Left renal pelvis (tissue), 4 donors: ENCODE data around the gene CRYBA2. TPM values are rescaled to one million over a fixed set of nuclear protein-coding genes. Genes with fewer than 3 reads are reported as not detected.
A peak's percentile ranks its signal among the peaks of the same experiment; 100 is the strongest.

Experiments
- DNase-seq, 4 donors: peaks; one replicate each; pipeline ENCODE4 v3.0.0-alpha.2; 2013; ENCODE audit warnings: low read depth in 4 of 4, low spot score in 3 of 4
- polyA plus RNA-seq, 4 donors: library from polyadenylated mRNA; unstranded; fragments of 120-200 nt; gene quantifications; one replicate each; pipeline ENCODE4 v1.2.1, GENCODE V29; 2013; ENCODE audit not compliant: insufficient read length in 4 of 4

Gene CRYBA2
- polyA plus RNA-seq, 4 donors, result not detected

DNA sequence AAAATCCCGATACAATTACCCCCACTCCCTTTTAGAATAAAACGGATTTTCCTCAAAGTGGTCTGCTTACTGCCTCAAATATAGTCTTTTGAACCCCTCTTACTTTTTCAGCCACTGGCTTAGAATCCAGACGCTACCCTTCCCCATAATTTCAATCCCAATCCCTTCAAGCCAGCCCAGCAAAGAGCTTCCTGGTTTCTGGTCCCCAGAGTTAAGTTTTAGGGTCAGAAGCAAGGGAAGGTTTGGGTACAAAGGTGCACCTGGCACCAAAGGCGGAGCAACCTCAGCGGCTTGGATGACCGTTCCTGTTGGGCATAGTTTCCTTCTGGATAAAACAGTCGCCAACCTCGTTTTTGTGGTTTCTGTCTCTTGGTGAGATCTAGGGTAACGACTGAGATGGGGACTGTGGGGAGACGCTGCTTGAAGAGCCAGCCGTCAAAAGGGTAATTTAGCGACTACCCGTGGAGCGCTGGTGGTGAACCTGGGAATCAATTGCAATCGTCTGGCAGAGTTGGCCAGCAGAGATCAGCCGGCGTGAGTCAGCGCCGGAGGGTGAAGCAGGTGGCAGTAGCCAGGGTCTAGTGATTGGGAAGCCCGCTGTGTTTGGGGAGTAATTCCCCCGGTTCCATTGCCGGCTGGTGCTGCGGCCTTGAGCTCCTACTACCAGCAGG, 9.8 kb downstream of the CRYBA2 start:
- DNase-seq, result no peak

DNA sequence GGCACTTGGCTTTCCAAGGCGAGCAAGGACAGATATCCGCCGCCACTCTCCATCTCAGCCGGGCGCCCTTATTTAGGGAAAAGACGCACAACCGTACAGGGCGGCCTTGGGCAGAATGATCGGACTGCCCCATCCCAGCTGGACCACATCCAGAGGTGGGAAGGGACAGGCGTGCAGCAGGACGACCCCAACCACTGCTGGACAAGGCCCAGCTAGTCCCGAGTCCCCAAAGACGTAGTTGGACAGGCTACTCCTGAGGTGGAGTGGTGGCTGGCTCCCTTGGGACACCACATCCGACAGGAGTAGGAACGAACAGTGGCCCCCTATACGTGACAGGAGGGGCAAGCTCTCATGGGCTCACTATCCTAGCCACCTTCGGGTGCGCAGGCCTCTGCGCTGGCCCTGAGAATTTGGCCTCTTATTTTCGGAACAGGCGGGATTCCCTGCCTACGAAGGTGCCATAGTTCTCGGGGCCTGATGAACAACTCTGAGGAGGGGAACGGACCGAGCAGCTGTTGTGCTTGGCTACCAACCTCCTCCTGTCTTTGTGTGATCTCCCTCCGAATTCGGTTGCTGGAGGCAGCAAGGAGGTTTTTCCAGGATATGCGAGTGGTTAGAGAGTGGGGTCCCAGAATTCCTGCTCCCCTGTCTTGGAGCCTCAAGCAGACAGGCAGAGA, 10.5 kb downstream of the CRYBA2 start:
- DNase-seq, result no peak

DNA sequence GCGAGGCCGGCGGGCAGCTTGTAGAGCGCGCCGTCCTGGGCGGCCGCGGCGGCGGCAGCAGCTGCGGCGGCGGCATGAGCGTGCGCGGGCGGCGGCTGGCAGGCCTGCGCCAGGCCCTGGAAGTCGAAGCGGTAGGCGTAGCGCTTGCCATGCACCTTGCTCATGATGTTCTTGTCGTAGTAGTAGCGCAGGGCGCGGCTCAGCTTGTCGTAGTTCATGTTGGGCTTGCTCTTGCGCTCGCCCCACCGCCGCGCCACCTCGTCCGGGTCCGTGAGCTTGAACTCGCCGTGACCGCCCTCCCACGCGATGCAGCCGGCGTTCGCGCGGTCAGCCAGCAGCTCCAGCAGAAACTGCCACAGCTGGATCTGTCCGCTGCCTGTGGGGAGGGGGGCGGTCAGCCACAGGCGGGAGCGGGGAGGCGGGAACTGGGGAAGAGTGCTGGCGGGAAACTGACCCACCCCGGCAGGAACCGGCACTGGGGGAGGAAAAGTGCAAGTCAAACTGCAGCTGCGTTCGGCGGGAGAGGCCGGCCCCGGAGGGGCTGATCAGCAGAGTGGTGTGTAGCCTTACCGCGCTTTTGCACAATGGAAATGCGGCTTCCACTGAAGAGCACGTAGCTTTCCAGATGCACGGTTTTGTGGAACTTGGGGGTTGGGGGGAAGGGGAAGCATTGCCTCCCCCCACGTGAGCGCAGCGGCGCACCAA, 11.2 kb downstream of the CRYBA2 start:
- no peak for DNase-seq

DNA sequence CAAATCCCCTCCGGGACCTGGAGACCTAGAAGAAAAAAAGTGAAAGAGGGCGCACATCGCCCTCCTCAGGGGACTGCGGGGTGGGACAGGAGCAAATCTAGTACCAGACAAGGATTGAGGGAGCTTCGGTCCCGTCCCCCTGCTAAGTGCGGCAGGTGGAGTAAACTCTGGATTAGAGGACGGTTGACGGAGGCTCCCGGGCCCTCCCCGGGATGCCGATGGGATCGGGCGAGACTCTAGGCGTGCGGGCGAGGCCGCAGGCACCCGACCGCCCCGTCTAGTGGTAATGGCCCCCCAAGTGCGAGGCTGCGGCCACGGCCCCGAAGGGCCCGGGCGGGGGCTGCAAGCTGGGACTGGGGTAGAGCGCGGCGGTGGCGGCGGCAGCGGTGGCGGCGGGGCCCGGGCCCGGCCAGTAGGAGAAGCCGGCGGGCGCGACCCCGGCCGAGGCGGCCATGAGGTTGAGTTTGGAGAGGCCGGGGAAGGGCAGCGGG, 11.8 kb downstream of the CRYBA2 start:
- DNase-seq, result no peak

DNA sequence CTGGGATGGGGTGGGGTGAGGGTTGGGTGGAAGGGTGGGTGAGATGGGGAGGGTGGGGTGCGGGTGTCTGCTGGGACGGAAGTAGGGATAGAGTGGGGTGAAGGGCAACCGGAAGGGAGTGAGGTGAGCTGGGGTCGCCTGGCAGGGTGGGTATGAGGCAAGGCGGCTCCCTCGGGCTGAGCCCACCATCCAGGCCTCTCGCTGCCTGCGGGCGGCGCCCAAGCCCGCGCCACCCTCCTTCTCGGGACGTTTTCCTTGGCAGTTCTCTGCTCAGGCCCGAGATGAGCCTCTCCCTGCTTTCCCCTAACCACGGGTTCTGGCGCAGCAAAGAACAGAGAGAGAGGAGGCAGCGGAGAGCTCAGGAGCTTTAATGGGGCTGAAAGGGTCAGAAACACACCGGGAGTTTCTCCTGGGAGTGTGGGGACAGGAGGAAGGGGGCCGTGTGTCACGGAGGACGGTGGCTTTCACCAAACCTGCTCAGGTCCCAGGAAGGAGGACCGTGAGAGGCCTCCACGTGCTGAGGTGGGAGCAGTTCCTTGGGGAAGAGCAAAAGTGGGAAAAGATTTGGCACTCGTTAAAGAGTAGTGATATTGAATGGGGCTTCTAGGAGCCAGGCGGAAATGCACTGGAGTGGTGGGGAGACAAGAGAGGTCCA, 12.4 kb downstream of the CRYBA2 start:
- DNase-seq, result no peak

DNA sequence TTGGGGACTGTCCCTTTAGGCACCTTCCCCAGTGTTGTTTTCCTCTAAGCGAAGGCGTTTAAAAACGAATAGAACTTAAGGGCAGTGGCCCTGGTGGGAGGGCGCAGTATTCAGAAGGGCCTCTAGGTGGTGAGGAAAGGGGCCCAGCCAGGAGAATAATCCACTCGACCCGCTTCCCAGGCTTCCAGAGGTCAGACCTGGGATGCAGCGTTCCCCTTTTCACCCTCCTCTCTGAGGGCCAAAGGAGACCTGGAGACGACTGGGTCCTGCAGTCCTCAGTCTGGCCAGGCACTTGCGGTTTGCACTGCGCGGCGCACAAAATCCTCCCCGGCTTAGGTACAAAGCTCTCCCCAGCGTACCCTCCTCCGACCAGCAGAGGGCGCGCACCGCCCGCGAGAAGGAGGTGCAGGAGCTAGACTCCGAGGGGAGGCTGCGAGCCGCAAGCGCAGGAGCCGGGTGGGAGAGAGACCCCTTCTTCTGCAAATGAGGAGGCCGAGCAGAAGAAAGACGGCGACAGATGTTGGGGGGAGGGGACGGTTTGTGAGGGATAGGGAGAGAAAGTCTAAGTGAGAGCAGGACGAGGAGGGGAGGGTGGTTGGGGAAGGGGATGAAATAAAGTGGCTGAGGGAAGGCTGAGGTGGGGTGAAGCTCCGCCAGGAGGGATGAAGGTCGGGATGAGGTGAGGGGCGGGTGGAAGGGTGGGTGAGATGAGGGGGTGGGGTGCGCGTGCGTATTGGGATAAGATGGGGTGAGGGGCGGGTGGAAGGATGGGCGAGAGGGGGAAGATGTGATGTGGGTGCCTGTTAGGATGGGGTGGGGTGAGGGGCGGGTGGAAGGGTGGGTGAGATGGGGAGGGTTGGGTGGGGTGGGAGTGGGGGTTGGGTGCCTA, 13.1 kb downstream of the CRYBA2 start:
- peak in 2 of 4 donors; percentile 59 to 64 for DNase-seq

DNA sequence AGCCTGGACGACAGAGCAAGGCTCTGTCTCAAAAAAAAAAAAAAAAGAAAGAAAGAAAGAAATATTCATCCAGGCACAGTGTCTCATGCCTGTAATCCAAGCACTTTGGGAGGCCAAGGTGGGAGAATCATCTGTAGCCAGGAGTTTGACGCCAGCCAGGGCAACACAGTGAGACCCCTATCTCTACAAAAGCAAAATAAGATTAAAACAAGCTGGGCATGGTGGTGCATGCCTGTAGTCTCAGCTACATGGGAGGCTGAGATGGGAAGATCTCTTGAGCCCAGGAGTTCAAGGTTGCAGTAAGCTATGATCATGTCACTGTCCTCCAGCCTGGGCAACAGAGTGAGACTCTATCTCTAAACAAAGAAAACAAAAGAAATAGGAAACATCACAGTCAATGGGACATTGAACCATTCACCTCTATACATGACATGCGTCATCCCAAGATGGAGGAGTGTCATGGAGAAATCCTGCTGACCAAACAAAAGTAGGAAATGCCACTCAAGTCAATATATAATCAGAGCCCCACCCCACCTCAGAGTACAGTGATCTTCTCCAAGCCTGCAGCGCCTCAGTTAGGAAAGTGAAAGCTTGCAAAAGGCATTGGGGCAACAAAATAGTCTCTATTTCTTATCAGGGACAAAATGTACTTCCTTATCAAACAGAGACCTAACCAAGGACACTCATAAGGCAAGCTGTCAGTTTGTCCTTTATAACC, 18.0 kb downstream of the CRYBA2 start:
- DNase-seq, result no peak

DNA sequence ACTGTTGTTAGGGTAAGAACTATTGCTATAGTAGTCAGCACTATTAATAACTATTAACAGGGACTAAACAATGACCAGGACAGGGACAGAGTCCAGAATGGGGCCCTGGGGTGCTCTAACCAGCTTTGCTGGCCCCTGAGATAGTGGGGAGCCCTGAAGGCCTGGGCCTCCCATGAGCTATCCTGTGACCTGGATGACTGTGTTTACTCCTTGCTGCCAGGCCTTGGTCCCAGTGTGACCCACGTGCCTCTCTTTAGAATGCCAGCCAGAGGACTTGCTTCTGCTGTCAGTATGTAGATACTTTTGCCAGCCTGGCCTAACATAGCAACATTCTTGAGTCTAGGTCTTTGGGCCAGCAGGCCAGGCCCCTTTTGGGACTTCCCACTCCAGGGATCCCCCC, 22.3 kb downstream of the CRYBA2 start:
- DNase-seq, result no peak

DNA sequence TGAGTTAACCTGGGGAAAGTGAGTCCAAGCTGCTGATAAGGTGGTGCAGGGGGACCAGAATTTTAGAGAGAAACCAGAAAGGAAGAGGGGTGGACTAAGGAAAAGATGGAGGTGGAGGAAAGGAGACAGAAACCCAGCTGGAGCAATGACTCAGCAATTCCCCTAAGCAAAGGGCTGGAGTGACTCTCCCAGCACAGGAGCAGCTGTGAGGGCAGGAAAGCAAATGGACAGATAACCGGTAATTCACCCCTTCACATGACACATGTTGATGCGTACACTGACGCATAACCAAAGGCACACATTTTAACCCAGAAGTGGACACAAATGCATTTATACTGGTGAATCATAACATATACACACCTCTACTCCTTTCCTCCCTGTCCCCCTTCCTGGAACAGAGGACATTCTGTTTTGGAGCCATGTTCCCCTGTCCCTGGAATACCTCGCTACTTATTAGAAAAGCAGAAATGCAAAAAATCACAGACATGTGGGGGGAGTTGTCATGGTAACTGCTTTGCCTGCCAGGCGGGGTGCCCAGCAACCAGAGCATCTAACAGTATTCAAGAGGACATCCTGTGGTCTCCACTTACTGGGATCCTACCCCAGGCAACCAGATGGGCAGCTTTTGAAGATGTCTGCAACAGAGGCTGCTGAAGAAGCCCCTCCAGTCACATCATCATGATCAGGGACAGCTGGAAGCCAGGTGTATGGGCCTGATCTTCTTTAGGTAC, 29.0 kb downstream of the CRYBA2 start:
- DNase-seq, result no peak

DNA sequence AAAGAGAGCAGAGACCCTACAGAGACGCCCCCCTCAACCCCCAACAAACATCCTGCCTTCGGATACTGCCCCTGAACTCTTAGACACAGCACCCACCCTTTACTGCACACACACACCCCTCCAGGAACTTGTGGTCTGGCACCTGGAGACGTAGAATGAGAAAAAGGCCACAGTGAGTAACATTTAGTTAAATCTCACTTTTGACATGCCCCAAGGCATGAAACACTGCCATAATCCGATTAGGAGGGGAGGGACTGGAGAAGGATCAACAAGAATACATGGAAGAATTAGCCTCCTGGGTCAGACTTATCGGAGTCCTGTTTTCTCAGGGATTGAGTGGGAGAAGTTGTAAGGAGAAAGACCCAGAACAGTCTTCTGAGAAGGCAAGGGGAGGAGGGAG, 29.6 kb downstream of the CRYBA2 start:
- no peak for DNase-seq

DNA sequence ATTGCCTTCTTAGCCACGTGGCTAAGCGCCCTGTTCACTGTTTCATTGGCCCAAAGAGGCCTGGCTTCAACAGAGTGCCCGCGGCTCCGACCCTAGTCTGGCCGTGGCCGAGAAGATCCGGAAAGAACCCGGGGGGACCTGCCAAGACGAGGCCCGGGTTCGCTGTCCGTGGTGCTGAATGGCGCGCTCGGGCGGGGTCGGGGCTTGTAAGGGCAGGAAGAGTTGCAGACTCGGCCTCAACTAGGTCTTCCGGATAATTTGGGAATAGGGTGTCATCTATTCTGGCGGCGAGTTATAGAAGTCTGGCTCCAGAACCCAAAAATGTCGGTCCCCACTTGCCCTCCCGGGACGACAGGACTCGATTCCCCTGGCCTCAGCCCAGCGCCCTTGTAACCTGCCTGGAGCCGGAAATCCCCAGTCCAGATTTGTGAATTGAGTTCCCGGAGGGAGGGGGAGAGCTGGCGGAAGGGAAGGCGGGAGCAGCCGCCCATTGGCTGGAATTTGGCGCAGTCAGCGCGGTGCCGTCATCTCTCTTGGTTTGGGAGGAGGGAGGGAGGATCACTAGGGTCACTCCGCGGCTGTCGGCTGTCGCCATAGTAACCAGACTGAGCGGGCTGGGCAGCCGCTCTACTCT, 30.2 kb downstream of the CRYBA2 start:
- peak in 3 of 4 donors; percentile 57 to 73 (median 67) for DNase-seq

DNA sequence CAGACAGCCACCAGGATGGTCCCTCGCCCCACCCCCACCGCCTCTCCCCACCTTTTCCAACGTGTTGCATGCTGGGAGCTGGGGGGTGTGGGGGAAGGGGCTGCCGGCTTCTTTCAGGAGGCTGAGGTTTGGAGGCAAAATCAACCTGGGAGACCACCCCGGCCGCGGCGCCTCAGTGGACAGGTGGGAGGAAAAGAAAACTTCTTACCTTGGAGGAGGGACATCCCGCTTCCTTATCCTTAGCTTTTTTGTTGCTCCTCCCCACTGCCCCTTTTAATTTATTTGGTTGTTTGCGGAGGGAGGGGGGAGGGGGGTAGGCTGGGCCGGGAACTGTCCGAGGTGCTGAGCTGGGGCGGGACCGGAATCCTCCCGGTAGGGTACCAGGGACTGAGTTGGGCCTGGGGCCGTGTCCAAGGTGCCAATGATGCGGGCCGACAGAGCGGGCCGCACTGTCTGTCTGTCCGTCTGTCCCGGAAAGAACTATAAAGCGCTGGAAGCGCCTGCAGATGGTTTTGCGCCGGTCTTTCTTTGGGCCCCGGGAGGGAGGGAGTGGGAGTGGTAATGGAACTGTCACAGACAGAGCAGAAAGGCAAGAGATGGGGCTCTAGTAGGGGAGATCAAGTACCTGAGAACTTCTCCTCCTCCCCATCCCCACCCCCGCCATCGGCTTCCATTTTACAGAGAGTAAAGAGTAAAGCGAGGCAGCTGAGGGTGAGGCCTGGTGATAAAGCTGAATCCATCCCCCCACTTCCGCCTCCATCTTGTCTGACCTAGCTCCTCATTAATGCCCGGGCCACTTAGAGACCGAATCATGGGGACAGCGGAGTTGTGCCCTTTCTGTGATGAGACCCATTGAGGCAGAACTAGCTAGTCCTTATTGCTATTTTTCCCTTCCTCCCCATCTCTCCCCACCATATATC, 31.3 kb downstream of the CRYBA2 start:
- DNase-seq, result no peak

DNA sequence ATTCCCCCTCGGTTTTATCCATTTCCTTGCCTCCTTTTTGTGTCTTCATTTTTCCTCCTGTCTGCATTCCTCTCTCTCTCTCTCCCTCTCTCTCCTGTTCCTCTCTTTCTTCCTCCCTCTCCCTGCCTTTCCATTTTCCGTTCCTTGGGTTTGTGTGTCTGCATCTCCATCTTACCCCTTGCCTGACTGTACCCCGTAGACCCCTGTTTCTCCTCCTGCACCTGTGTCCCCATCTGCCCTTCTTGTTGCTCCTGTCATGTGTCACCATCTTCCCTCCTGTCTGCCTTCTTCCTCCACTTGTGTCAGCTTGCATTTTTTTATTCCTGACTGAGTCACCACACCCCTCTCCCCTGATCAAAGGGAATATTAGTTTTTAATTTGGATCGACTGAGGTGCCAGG, 32.0 kb downstream of the CRYBA2 start:
- DNase-seq, result no peak

DNA sequence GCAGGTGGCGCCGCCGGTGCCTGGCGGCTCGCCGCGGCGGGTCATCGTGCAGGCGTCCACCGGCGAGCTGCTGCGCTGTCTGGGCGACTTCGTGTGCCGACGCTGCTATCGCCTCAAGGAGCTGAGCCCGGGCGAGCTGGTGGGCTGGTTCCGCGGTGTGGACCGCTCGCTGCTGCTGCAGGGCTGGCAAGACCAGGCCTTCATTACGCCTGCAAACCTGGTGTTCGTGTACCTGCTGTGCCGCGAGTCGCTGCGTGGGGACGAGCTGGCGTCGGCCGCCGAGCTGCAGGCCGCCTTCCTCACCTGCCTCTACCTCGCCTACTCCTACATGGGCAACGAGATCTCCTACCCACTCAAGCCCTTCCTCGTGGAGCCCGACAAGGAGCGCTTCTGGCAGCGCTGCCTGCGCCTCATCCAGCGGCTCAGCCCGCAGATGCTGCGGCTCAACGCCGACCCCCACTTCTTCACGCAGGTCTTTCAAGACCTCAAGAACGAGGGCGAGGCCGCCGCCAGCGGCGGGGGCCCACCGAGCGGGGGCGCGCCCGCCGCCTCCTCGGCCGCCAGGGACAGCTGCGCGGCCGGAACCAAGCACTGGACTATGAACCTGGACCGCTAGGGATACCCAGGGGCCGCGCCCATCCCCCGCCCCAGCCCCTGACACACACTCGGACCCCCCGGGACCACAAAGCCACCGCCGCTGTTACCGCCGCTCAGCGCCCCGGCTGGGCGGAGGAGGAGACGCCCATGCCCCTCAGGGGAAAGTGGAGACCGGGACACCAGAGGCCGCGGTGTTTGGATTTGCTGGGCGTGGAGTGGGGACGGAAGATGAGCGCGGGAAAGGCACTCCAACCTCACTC, 32.7 kb downstream of the CRYBA2 start:
- DNase-seq, result no peak

DNA sequence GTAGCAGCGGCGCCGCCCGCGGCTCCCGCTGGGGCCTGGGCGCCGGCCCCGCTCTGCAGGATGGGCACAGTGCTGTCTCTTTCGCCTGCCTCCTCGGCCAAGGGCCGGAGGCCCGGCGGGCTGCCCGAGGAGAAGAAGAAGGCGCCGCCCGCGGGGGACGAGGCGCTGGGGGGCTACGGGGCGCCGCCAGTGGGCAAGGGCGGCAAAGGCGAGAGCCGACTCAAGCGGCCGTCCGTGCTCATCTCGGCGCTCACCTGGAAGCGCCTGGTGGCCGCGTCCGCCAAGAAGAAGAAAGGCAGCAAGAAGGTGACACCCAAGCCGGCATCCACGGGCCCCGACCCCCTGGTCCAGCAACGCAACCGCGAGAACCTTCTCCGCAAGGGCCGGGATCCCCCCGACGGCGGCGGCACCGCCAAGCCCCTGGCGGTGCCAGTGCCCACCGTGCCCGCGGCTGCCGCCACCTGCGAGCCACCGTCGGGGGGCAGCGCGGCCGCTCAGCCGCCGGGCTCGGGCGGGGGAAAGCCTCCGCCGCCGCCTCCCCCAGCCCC, 33.4 kb downstream of the CRYBA2 start:
- DNase-seq, result no peak

DNA sequence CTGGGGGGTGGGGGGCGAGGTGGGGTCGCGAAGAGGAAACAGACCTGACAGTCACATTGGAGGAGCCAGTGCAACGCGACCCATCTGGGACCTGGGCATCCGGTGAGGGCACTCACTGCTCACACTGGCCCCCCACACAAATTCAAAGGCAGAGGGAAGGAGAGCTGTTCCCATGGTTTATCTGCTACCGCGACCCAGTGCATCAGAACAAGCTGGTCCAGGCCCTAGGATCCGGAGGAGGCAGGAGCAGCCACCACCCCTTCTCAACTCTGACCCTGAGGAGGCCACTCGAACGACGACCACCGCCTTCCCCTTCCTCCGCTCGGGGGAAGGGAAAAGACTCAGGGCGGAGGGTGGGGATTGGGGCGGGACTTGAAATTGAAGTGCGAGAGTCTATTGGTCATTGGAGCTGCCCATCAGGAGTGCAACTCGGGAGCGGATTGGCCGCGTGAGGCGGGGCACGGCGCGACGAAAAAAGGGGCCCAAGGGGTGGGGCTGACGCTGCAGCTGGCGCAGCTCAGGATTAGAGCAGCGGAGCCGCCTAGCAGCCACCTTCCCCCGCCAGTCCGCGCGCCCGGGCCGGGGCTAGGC, 34.0 kb downstream of the CRYBA2 start, which contains the start of gene CDK5R2:
Gene CDK5R2, plus strand, starts transcription at position 526 of the 591 bp plus-strand sequence. CDS start 155 bp downstream, outside the sequence.
- peak; percentile 69 to 82 (median 74) for DNase-seq
